ENCODE data around the gene MGMT. TPM values are rescaled to one million over a fixed set of nuclear protein-coding genes. Genes with fewer than 3 reads are reported as not detected.

MGMT gene
- total and polyA plus RNA-seq, 2 experiments from 2014 or later: 19.3 to 21.9 TPM

DNA sequence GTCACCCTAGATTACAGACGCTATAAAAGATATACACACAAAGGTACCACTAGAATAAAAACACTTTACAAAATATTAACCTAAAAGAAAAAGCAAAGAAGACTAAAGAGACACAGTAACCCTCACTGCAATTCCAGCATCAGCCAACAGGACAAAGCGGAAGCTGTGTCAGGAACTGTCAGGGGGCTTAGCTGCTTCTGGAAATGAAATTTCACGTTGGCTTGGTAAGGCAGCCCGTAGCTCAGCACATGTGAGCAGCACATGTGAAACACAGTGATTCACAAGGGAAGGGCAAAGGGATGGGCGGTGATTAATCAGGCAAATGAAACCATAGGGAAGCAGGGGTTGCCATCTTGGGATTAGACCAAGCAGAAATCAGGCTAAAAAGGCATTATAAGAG, 195.4 kb downstream of the MGMT start:
- H3F3A ChIP-seq (replicated peaks; ENCODE audit: low read depth): no peaks in the 10 kb centered on the region
- ATAC-seq (peak; percentile 67), DNase-seq (ENCODE audit: low spot score) (peak; percentile 48)
- H3K27me3 ChIP-seq (ENCODE audit: insufficient read depth): no peaks in the 10 kb centered on the region
- Mint-ChIP-seq H3K4me3 (no peak overlapping the region), H3K27me3 (ENCODE audit: insufficient read depth, low read depth, poor library complexity) (peaks cover 4% of the 10 kb centered on the region), H3K27ac (no peak overlapping the region), H3K9me3 (peaks cover 6% of the 10 kb centered on the region), H3K36me3 (ENCODE audit: low read depth) (peaks cover 5% of the 10 kb centered on the region; the same call in 1 of the 3 replicates), H3K4me1 (peaks cover 32% of the 10 kb centered on the region)
- H3K4me2 ChIP-seq: peak overlapping the region; percentile 27; the same call in 1 of the 2 replicates
- no peaks in the 10 kb centered on the region for H3K9me2 ChIP-seq (ENCODE audit: insufficient read depth)
- H3K4me1 ChIP-seq (ENCODE audit: insufficient read depth): peaks cover 10% of the 10 kb centered on the region
- TF ChIP-seq ZNF331 (CRISPR knock-in tag; IDR thresholded peaks at IDR 0.05; ENCODE audit: low read depth): no peak
- TF ChIP-seq EZH2 (IDR thresholded peaks at IDR 0.05; ENCODE audit: low read depth, unreplicated experiment): no peak
- TF ChIP-seq CTCF (conservative IDR thresholded peaks at IDR 0.05; ENCODE audit: low read depth in 2 of 2): peak; percentile 19 to 63; a peak in 3 of 4 replicates
- TF ChIP-seq ETS1 (IDR thresholded peaks at IDR 0.05): no peak
- H3K79me2 ChIP-seq (replicated peaks; ENCODE audit: insufficient read depth): no peaks in the 10 kb centered on the region
- H2AFZ ChIP-seq: no peak overlapping the region
- no peaks in the 10 kb centered on the region for H4K20me1 ChIP-seq (replicated peaks; ENCODE audit: insufficient read depth)
- no peak overlapping the region for H3K27ac ChIP-seq (ENCODE audit: low read depth)
- H3K4me3 ChIP-seq: no peak overlapping the region
- H3K36me3 ChIP-seq (ENCODE audit: insufficient read depth): no peaks in the 10 kb centered on the region

GRCh38 chr10:129670124-129670523, 203.1 kb downstream of the MGMT start:
- ATAC-seq (no peak), DNase-seq (ENCODE audit: low spot score) (no peak)
- H3K4me1 ChIP-seq (ENCODE audit: insufficient read depth): no peaks in the 10 kb centered on the region; the same call in 1 of the 2 replicates
- H3K4me3 ChIP-seq: no peak overlapping the region
- no peak overlapping the region for H3K27ac Mint-ChIP-seq
- peaks cover 14% of the 10 kb centered on the region for H3K36me3 Mint-ChIP-seq (ENCODE audit: low read depth)
- H3F3A ChIP-seq (replicated peaks; ENCODE audit: low read depth): no peaks in the 10 kb centered on the region
- H3K27me3 ChIP-seq (ENCODE audit: insufficient read depth): no peaks in the 10 kb centered on the region
- H3K9me3 Mint-ChIP-seq: peaks cover 19% of the 10 kb centered on the region; the same call in 2 of the 3 replicates
- H3K9me2 ChIP-seq (ENCODE audit: insufficient read depth): 0 out of 2 replicates have a peak, but pooled peaks cover 3% of the 10 kb centered on the region
- peaks cover 3% of the 10 kb centered on the region; the same call in 1 of the 2 replicates for H3K36me3 ChIP-seq (ENCODE audit: insufficient read depth)
- H2AFZ ChIP-seq: no peak overlapping the region
- H3K27me3 Mint-ChIP-seq (ENCODE audit: insufficient read depth, low read depth, poor library complexity): peaks cover 5% of the 10 kb centered on the region
- no peaks in the 10 kb centered on the region for H4K20me1 ChIP-seq (replicated peaks; ENCODE audit: insufficient read depth)
- no peaks in the 10 kb centered on the region for H3K4me1 Mint-ChIP-seq
- H3K27ac ChIP-seq (ENCODE audit: low read depth): no peak overlapping the region
- no peak overlapping the region for H3K4me3 Mint-ChIP-seq
- TF ChIP-seq NANOG (IDR thresholded peaks at IDR 0.05; ENCODE audit: borderline replicate concordance) (no peak), ZNF114 (CRISPR knock-in tag; IDR thresholded peaks at IDR 0.05) (no peak), JUNB (IDR thresholded peaks at IDR 0.05; ENCODE audit: unreplicated experiment) (no peak), EZH2 (IDR thresholded peaks at IDR 0.05; ENCODE audit: low read depth, unreplicated experiment) (no peak)
- TF ChIP-seq, protein P1, sequence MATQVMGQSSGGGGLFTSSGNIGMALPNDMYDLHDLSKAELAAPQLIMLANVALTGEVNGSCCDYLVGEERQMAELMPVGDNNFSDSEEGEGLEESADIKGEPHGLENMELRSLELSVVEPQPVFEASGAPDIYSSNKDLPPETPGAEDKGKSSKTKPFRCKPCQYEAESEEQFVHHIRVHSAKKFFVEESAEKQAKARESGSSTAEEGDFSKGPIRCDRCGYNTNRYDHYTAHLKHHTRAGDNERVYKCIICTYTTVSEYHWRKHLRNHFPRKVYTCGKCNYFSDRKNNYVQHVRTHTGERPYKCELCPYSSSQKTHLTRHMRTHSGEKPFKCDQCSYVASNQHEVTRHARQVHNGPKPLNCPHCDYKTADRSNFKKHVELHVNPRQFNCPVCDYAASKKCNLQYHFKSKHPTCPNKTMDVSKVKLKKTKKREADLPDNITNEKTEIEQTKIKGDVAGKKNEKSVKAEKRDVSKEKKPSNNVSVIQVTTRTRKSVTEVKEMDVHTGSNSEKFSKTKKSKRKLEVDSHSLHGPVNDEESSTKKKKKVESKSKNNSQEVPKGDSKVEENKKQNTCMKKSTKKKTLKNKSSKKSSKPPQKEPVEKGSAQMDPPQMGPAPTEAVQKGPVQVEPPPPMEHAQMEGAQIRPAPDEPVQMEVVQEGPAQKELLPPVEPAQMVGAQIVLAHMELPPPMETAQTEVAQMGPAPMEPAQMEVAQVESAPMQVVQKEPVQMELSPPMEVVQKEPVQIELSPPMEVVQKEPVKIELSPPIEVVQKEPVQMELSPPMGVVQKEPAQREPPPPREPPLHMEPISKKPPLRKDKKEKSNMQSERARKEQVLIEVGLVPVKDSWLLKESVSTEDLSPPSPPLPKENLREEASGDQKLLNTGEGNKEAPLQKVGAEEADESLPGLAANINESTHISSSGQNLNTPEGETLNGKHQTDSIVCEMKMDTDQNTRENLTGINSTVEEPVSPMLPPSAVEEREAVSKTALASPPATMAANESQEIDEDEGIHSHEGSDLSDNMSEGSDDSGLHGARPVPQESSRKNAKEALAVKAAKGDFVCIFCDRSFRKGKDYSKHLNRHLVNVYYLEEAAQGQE (IDR thresholded peaks at IDR 0.05; ENCODE audit: unreplicated experiment): no peak
- no peak overlapping the region for H3K4me2 ChIP-seq
- H3K79me2 ChIP-seq (replicated peaks; ENCODE audit: insufficient read depth): no peaks in the 10 kb centered on the region
